ENCODE results near the gene TTF2.
"Not testable (repeated sequence)": the region's sequence is repeated elsewhere in the genome, so short reads cannot be mapped to it uniquely, and the experiment has no call there.

The TTF2 gene

GRCh38 chr1:117122330-117123025, 62.4 kb downstream of the TTF2 start:
- DNase-seq: no peak

GRCh38 chr1:117123274-117123673, 63.1 kb downstream of the TTF2 start:
- DNase-seq: no peak

GRCh38 chr1:117124661-117125060, 64.5 kb downstream of the TTF2 start:
- DNase-seq: no peak

- no peak for DNase-seq
Measured at GRCh38 chr1:117127795-117128194, 67.7 kb downstream of the TTF2 start.

- DNase-seq: no peak
Measured at GRCh38 chr1:117128323-117129079, 68.4 kb downstream of the TTF2 start.

GRCh38 chr1:117130526-117130925, 70.4 kb downstream of the TTF2 start:
- no peak for DNase-seq

- no peak for DNase-seq
Measured at GRCh38 chr1:117135329-117135728, 75.2 kb downstream of the TTF2 start.

GRCh38 chr1:117136749-117137148, 76.6 kb downstream of the TTF2 start:
- DNase-seq: no peak

GRCh38 chr1:117137281-117137855, 77.2 kb downstream of the TTF2 start:
- DNase-seq: no peak

- DNase-seq: no peak
Measured at GRCh38 chr1:117138106-117138505, 78.0 kb downstream of the TTF2 start.

GRCh38 chr1:117138561-117138960, 78.4 kb downstream of the TTF2 start:
- no peak for DNase-seq

- DNase-seq: no peak
Measured at GRCh38 chr1:117142200-117142599, 82.1 kb downstream of the TTF2 start.

- DNase-seq: no peak
Measured at GRCh38 chr1:117143172-117143571, 83.0 kb downstream of the TTF2 start.

GRCh38 chr1:117143871-117144270, 83.7 kb downstream of the TTF2 start:
- DNase-seq: no peak

GRCh38 chr1:117146072-117146471, 85.9 kb downstream of the TTF2 start:
- no peak for DNase-seq

GRCh38 chr1:117146575-117147340, 86.6 kb downstream of the TTF2 start:
- no peak for DNase-seq

GRCh38 chr1:117147341-117147831, 87.3 kb downstream of the TTF2 start:
- no peak for DNase-seq

- no peak for DNase-seq
Measured at GRCh38 chr1:117147856-117148588, 87.9 kb downstream of the TTF2 start.

- no peak for DNase-seq
Measured at GRCh38 chr1:117150316-117150715, 90.2 kb downstream of the TTF2 start.

GRCh38 chr1:117151305-117151704, 91.2 kb downstream of the TTF2 start:
- DNase-seq: not testable (repeated sequence)
